Upper lobe of right lung (tissue), 1 donor: ENCODE results near the gene PLK1. TPM values are rescaled to one million over a fixed set of nuclear protein-coding genes. Genes with fewer than 3 reads are reported as not detected.

ENCODE experiments used
- ATAC-seq: fragments of 200-7000 bp; cut with Tn5 transposase; one replicate; pipeline ENCODE4 v1.9.1; 2020; ENCODE audit warnings: mild to moderate bottlenecking, moderate library complexity
- DNase-seq: peaks from one replicate; pipeline ENCODE4 v3.0.0-alpha.2; 2020
- H3K27ac ChIP-seq: fragments of 200-600 bp; one replicate; pipeline ENCODE4 v1.8.0; 2022
- H3K27me3 ChIP-seq: fragments of 200-600 bp; one replicate; pipeline ENCODE4 v1.8.0; 2022; ENCODE audit warnings: mild to moderate bottlenecking
- H3K36me3 ChIP-seq: fragments of 200-600 bp; one replicate; pipeline ENCODE4 v1.8.0; 2022
- H3K4me1 ChIP-seq: fragments of 200-600 bp; one replicate; pipeline ENCODE4 v1.8.0; 2022
- H3K4me3 ChIP-seq: fragments of 200-600 bp; one replicate; pipeline ENCODE4 v1.8.0; 2022; ENCODE audit warnings: mild to moderate bottlenecking
- H3K9me3 ChIP-seq: fragments of 200-600 bp; one replicate; pipeline ENCODE4 v1.8.0; 2022
- CTCF ChIP-seq: fragments of 200-600 bp; IDR thresholded peaks from one replicate; pipeline ENCODE4 v1.8.0; 2022; ENCODE audit warnings: antibody characterized with exemption
- intact Hi-C: fragments of 100-400 bp; cut with DNase I; formaldehyde crosslinking; loops from one replicate; pipeline ENCODE4 v1.11.0; 2022
- total RNA-seq: library from RNA; stranded (reverse); fragmentation: NEBNext Ultra II Directional; extraction: Animal tissue kit (Norgen Biotek cat#: 25700); gene quantifications from one replicate; pipeline ENCODE4 v1.2.1, GENCODE V29; 2021
- donor health status: DM: no; HTN: yes; CAD: no; lungs with severe emphysema.

Gene PLK1
- total RNA-seq, 1 donor from 2014 or later = 1.8 TPM

- no peak for DNase-seq
- Histone ChIP-seq H3K36me3 (peaks cover 38% of the 10 kb centered on the region), H3K9me3 (no peaks in the 10 kb centered on the region), H3K4me3 (no peak overlapping the region), H3K27ac (no peak overlapping the region), H3K27me3 (peaks cover 6% of the 10 kb centered on the region), H3K4me1 (no peaks in the 10 kb centered on the region)
- TF ChIP-seq CTCF = no peak
- no peak for ATAC-seq
- intact Hi-C loops = no loop called here
These were observed 12.9 kb downstream of the PLK1 start for GRCh38 chr16:23691483-23692189.

GRCh38 chr16:23692190-23692837 lies 13.6 kb downstream of the PLK1 start:
- Histone ChIP-seq H3K27me3 (peaks cover 6% of the 10 kb centered on the region), H3K36me3 (peaks cover 31% of the 10 kb centered on the region), H3K27ac (no peak overlapping the region), H3K9me3 (no peaks in the 10 kb centered on the region), H3K4me3 (no peak overlapping the region), H3K4me1 (no peaks in the 10 kb centered on the region)
- DNase-seq = no peak
- intact Hi-C loops = no loop called here
- no peak for ATAC-seq
- no peak for TF ChIP-seq CTCF

GRCh38 chr16:23694265-23694643 lies 15.6 kb downstream of the PLK1 start:
- Histone ChIP-seq H3K27ac (no peak overlapping the region), H3K4me1 (no peaks in the 10 kb centered on the region), H3K9me3 (no peaks in the 10 kb centered on the region), H3K4me3 (no peak overlapping the region), H3K27me3 (peaks cover 6% of the 10 kb centered on the region), H3K36me3 (peaks cover 13% of the 10 kb centered on the region)
- ATAC-seq = no peak
- no peak for TF ChIP-seq CTCF
- DNase-seq = no peak
- intact Hi-C loops = no loop called here

- H3K36me3 ChIP-seq = peaks cover 7% of the 10 kb centered on the region
- ATAC-seq = peak; percentile 14
- H3K27ac ChIP-seq = no peak overlapping the region
- no peak for DNase-seq
- no peak overlapping the region for H3K4me3 ChIP-seq
- intact Hi-C loops = no loop called here
- H3K4me1 ChIP-seq = no peaks in the 10 kb centered on the region
- H3K27me3 ChIP-seq = peaks cover 6% of the 10 kb centered on the region
- H3K9me3 ChIP-seq = no peaks in the 10 kb centered on the region
- TF ChIP-seq CTCF = no peak
These were observed 16.1 kb downstream of the PLK1 start for GRCh38 chr16:23694644-23695373.

GRCh38 chr16:23695756-23696155 lies 17.1 kb downstream of the PLK1 start:
- H3K27me3 ChIP-seq = peaks cover 6% of the 10 kb centered on the region
- H3K36me3 ChIP-seq = peaks cover 2% of the 10 kb centered on the region
- no peak overlapping the region for H3K27ac ChIP-seq
- no peaks in the 10 kb centered on the region for H3K4me1 ChIP-seq
- no peaks in the 10 kb centered on the region for H3K9me3 ChIP-seq
- no peak overlapping the region for H3K4me3 ChIP-seq
- TF ChIP-seq CTCF = no peak
- no peak for ATAC-seq
- DNase-seq = no peak
- intact Hi-C loops = no loop called here
